Measurements from ENCODE around the gene CAMK2B.

- TF ChIP-seq CTCF (conservative IDR thresholded peaks at IDR 0.05; ENCODE audit: low read depth, low read length) (no peak), EZH2 (IDR thresholded peaks at IDR 0.05; ENCODE audit: borderline replicate concordance, low read depth, low read length, poor library complexity, severe bottlenecking) (no peak)
Observed at GRCh38 chr7:44275957-44276570, 49.3 kb downstream of the CAMK2B start.
